DND-41 (cell line): ENCODE data around the gene NCOA3.

Source experiments
- CTCF ChIP-seq: IDR thresholded peaks from 2 replicates; pipeline ENCODE4 v1.5.1; 2012; ENCODE audit warnings: borderline replicate concordance, low read length, moderate library complexity, mild to moderate bottlenecking; ENCODE audit not compliant: poor library complexity, severe bottlenecking; ENCODE audit errors: extremely low read depth
- EZH2 ChIP-seq: IDR thresholded peaks from 3 replicates; pipeline ENCODE4 v1.6.1; 2012; ENCODE audit warnings: borderline replicate concordance, low read depth, mild to moderate bottlenecking, moderate library complexity, low read length, inconsistent platforms; ENCODE audit not compliant: severe bottlenecking

- no peak for TF ChIP-seq CTCF
- TF ChIP-seq EZH2, result no peak
These were observed 150.6 kb downstream of the NCOA3 start for GRCh38 chr20:47652301-47652700.
